OCI-LY7 (cell line): ENCODE data around the gene KSR1. TPM values are rescaled to one million over a fixed set of nuclear protein-coding genes. Genes with fewer than 3 reads are reported as not detected.

Experiments
- BruUV-seq: library from RNA; stranded (reverse); fragments of 400-500 nt; replicated peaks from 2 replicates; lab custom pipeline; 2021; lab: Mats Ljungman, UMichigan
- CTCF ChIA-PET: fragments of 300-600 bp; sonication (Branson Sonifier 250); formaldehyde crosslinking; loops from one replicate; lab custom pipeline; 2022; ENCODE audit warnings: antibody characterized with exemption; ENCODE audit not compliant: unreplicated experiment; lab: Charles Lee
- POLR2A ChIA-PET: fragments of 300-600 bp; sonication (Branson Sonifier 250); formaldehyde crosslinking; loops from one replicate; lab custom pipeline; 2022; ENCODE audit warnings: antibody characterized with exemption; lab: Charles Lee
- DNase-seq: peaks from one replicate; pipeline ENCODE4 v3.0.0-alpha.2; 2015; ENCODE audit warnings: low spot score
- H2AFZ ChIP-seq: fragments of 200-600 bp; sonication (generic), shearing (Covaris generic); 2 replicates; pipeline ENCODE4 v1.6.1; 2014; ENCODE audit warnings: mild to moderate bottlenecking, antibody characterized with exemption, low read length, moderate library complexity
- H3K27ac ChIP-seq: fragments of 200-600 bp; sonication (generic); 2 replicates; pipeline ENCODE4 v1.5.1; 2014; ENCODE audit warnings: mixed run types, low read depth, mild to moderate bottlenecking, moderate library complexity, low read length, inconsistent platforms; ENCODE audit not compliant: poor library complexity, severe bottlenecking
- H3K36me3 ChIP-seq: fragments of 200-600 bp; sonication (generic); 2 replicates; pipeline ENCODE4 v1.6.1; 2014; ENCODE audit warnings: mild to moderate bottlenecking, antibody characterized with exemption, low read length, moderate library complexity, mixed read lengths; ENCODE audit not compliant: insufficient read depth
- H3K4me1 ChIP-seq: fragments of 200-600 bp; sonication (generic); 2 replicates; pipeline ENCODE4 v1.5.1; 2014; ENCODE audit warnings: mild to moderate bottlenecking, low read length; ENCODE audit not compliant: insufficient read depth, poor library complexity, severe bottlenecking
- H3K4me2 ChIP-seq: fragments of 200-600 bp; sonication (generic); 2 replicates; pipeline ENCODE4 v1.6.1; 2014; ENCODE audit warnings: mild to moderate bottlenecking, low read length
- H3K4me3 ChIP-seq: fragments of 200-600 bp; sonication (generic); 2 replicates; pipeline ENCODE4 v1.5.1; 2014; ENCODE audit warnings: mild to moderate bottlenecking, low read depth, low read length; ENCODE audit not compliant: poor library complexity, severe bottlenecking
- H3K79me2 ChIP-seq: fragments of 200-600 bp; sonication (generic); 2 replicates; pipeline ENCODE4 v1.6.1; 2016; ENCODE audit warnings: low read depth, mild to moderate bottlenecking, low read length, moderate library complexity, mixed read lengths; ENCODE audit not compliant: insufficient read depth
- H3K9me2 ChIP-seq: fragments of 200-600 bp; sonication (generic); 2 replicates; pipeline ENCODE4 v1.6.1; 2016; ENCODE audit warnings: mild to moderate bottlenecking, low read length, mixed read lengths; ENCODE audit not compliant: insufficient read depth
- H3K9me3 ChIP-seq: fragments of 200-600 bp; sonication (generic); 2 replicates; pipeline ENCODE4 v1.6.1; 2014; ENCODE audit warnings: mild to moderate bottlenecking, mixed run types, low read length, mixed read lengths
- H4K20me1 ChIP-seq: fragments of 200-600 bp; sonication (generic); 2 replicates; pipeline ENCODE4 v1.6.1; 2014; ENCODE audit warnings: mild to moderate bottlenecking, antibody characterized with exemption, low read length, moderate library complexity, mixed read lengths; ENCODE audit not compliant: insufficient read depth
- CTCF ChIP-seq: fragments of 200-600 bp; sonication (generic); conservative IDR thresholded peaks from 2 replicates; pipeline ENCODE4 v1.5.1; 2014; ENCODE audit warnings: mild to moderate bottlenecking, antibody characterized with exemption, low read length, moderate library complexity, mixed read lengths
- EZH2phosphoT487 ChIP-seq: fragments of 200-600 bp; sonication (generic); IDR thresholded peaks from 2 replicates; pipeline ENCODE4 v1.6.1; 2018; ENCODE audit warnings: low read depth, borderline replicate concordance, mild to moderate bottlenecking, mixed run types, antibody characterized with exemption, low read length, moderate library complexity, mixed read lengths
- intact Hi-C: fragments of 100-400 bp; cut with micrococcal nuclease; formaldehyde crosslinking; loops from one replicate; pipeline ENCODE4 v1.10.0; 2022; ENCODE audit not compliant: unreplicated experiment
- total RNA-seq, 2 experiments: library from RNA; depleted of rRNA in 1 of 2; stranded (reverse); fragments of >200 nt in 1 of 2; shearing (Covaris generic) in 1 of 2; gene quantifications; 2 replicates each; pipeline ENCODE4 v1.2.3, GENCODE V29; 2014 to 2022

Gene KSR1
- total RNA-seq, 2 experiments from 2014 or later, result 2.2 to 4.1 TPM

- no TSS peak for BruUV-seq
- Histone ChIP-seq H3K27ac (no peak overlapping the region), H3K79me2 (no peaks in the 10 kb centered on the region), H3K36me3 (no peaks in the 10 kb centered on the region), H3K4me3 (no peak overlapping the region), H3K9me3 (no peaks in the 10 kb centered on the region), H3K4me1 (peaks cover 4% of the 10 kb centered on the region), H3K9me2 (no peaks in the 10 kb centered on the region), H2AFZ (no peak overlapping the region), H3K4me2 (no peak overlapping the region), H4K20me1 (no peaks in the 10 kb centered on the region)
- intact Hi-C loops, result loop anchor here (10.0 kb wide), 1 partner anchor 227 kb away; no protein-coding TSS in a partner anchor
- no peak for DNase-seq
- TF ChIP-seq CTCF (no peak), EZH2phosphoT487 (no peak)
- ChIA-PET CTCF (no interaction called here), POLR2A (no interaction called here)
These were observed 201.4 kb downstream of the KSR1 start for GRCh38 chr17:27657620-27658019.

GRCh38 chr17:27659683-27660082 is 203.4 kb downstream of the KSR1 start:
- H3K9me3 ChIP-seq, result no peaks in the 10 kb centered on the region
- H3K9me2 ChIP-seq, result no peaks in the 10 kb centered on the region
- no peaks in the 10 kb centered on the region for H3K4me1 ChIP-seq
- no peaks in the 10 kb centered on the region for H3K79me2 ChIP-seq
- H3K4me2 ChIP-seq, result no peak overlapping the region
- TF ChIP-seq EZH2phosphoT487 (no peak), CTCF (no peak)
- no TSS peak for BruUV-seq
- intact Hi-C loops, result loop anchor here (10.0 kb wide), 1 partner anchor 225 kb away; no protein-coding TSS in a partner anchor
- H3K4me3 ChIP-seq, result no peak overlapping the region
- no peak for DNase-seq
- no peaks in the 10 kb centered on the region for H4K20me1 ChIP-seq
- CTCF ChIA-PET, result no interaction called here
- POLR2A ChIA-PET, result no interaction called here
- H3K27ac ChIP-seq, result no peak overlapping the region
- no peak overlapping the region for H2AFZ ChIP-seq
- H3K36me3 ChIP-seq, result no peaks in the 10 kb centered on the region

GRCh38 chr17:27660436-27660835 is 204.2 kb downstream of the KSR1 start:
- intact Hi-C loops, result no loop called here
- CTCF ChIA-PET, result no interaction called here
- H4K20me1 ChIP-seq, result no peaks in the 10 kb centered on the region
- no TSS peak for BruUV-seq
- H3K4me1 ChIP-seq, result no peaks in the 10 kb centered on the region
- POLR2A ChIA-PET, result no interaction called here
- H3K79me2 ChIP-seq, result no peaks in the 10 kb centered on the region
- no peak overlapping the region for H2AFZ ChIP-seq
- no peak overlapping the region for H3K27ac ChIP-seq
- H3K36me3 ChIP-seq, result no peaks in the 10 kb centered on the region
- no peak for TF ChIP-seq CTCF
- TF ChIP-seq EZH2phosphoT487, result no peak
- DNase-seq, result no peak
- H3K9me3 ChIP-seq, result no peaks in the 10 kb centered on the region
- H3K4me2 ChIP-seq, result no peak overlapping the region
- H3K4me3 ChIP-seq, result no peak overlapping the region
- no peaks in the 10 kb centered on the region for H3K9me2 ChIP-seq
